HG03045 (cell line): ENCODE results near the gene CCDC91.
"Not testable (repeated sequence)": the region's sequence is repeated elsewhere in the genome, so short reads cannot be mapped to it uniquely, and the experiment has no call there.

Experiments used
- ATAC-seq: cut with Tn5 transposase; IDR thresholded peaks from one replicate; pipeline ENCODE4 v1.9.1; 2021; ENCODE audit warnings: mild to moderate bottlenecking, moderate library complexity; ENCODE audit not compliant: unreplicated experiment

The CCDC91 gene

DNA sequence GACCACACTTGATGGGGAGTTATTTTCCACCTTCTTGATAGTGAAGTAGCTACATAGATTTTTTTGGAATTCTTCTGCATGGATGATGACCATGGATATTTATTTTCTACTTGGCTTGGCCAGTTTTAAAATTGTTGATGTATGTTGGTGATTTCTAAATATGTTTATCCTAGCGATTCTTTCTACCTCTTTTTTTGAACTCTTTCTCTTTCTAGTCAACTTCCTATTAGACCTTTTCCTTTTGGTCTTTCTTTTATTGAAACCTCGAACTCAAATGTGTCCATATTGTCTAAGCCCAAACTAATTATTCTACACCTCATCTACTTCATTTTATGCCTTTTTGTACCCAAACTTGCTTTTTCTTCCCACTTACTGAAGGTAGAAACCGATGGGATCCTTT is 37.0 kb downstream of the CCDC91 start:
- ATAC-seq = no peak

DNA sequence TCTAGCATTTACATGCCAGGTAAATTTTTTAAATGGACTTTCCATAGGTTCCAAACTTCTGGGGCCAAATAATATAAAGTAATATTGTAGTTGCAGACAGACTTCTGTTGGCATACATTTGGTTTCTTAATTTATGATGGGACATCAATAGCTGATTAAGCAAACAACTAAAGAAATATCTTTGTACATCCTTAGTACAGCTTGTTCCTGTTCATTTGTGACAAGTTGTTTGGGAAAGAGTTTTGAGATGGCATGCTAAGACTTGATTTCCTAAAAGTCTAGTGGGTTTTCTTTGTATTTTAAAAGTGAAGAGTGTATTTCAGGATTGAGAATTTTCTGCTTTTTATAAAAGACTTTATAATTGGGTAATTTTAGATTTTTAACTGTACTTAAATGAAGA is 41.0 kb downstream of the CCDC91 start:
- no peak for ATAC-seq

GRCh38 chr12:28232211-28232928 is 42.1 kb downstream of the CCDC91 start:
- ATAC-seq = no peak

DNA sequence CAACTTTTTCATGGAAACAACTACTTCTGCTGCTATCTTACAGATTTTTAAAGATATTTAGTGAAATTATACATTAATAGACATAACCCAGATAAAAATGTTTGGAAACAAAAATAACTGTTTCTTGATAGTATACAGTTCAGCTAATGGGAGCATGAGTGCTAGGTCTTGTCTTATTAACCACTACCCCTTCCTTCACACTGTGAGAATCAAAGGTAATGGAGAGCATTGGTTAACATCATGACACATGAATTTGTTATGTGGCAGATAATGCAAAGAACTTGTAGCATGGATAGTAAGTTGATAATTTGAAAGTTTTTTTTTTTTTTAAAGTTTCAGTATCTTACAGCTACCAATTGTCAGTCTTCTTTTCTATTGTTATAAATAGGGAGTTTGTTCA is 44.2 kb downstream of the CCDC91 start:
- no peak for ATAC-seq

DNA sequence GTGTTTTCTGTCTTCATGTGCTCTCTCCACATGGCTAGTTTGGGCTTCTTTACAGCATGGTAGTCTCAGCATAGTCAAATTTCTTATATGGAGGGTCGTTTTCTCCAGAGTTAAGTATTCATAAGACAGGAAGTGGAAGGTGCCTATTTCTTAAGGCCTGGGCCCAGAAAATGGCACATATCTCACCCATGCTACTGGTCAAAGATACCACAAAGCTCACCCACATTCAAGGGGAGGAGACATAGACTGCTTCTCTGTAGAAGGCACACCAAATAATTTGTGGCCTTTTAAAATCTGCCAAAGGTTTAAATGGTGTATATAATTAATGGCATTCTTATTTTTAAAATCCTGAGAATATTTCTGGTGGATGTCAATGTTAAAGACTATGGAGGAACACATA is 44.8 kb downstream of the CCDC91 start:
- ATAC-seq = no peak

DNA sequence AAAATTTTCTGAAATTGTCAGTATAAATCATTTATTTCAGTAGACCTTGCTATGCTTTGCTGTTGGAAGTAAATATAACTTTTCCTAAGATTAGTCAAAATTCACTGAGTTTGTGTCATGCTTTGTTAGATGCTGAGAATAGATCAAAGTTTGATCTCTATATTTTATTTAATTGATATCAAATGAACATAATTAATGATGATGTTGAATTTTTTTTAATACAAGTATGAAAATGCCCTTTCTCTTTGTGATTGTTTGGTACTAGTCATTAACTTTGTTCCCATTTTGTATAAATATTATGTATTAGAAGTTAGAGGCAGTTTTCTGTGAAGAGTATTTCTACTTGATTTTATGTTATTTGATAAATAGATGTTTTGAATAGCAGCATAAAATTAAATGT is 45.7 kb downstream of the CCDC91 start:
- no peak for ATAC-seq

DNA sequence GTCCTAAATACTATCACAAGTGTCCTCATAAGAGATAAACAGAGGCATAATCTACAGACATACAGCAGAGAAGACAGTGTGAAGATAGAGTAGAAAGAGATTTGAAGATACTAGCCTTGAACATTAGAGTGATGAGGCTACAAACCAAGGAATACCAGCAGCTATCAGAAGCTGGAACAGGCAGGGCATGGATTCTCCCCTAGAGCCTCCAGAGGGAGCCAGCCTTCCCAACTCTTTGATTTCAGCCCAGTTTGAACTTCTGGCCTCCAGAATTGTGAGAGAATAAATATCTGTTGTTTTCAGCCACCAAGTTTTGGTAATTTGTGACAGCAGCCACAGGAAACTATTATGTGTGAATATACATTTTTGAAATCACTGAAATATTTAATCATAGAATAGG is 47.2 kb downstream of the CCDC91 start:
- ATAC-seq = no peak

DNA sequence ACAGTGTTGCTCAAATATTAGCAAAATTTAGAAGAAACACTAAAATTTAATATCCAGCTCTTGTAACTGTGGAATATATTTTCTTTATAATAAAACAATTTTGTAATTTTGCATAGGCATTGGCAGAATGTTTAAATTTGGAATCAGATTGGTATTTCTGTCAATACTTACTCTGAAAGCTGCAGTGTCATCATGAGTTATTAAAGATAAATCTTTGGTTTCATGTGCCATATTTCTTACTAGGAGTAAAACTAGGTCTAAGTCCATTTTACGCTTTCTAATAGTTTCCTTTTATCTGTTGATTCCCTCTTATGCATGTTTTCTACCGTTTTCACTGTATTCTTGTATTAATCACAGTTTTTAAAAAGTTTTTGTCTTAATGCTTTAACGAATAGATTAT is 49.7 kb downstream of the CCDC91 start:
- no peak for ATAC-seq

DNA sequence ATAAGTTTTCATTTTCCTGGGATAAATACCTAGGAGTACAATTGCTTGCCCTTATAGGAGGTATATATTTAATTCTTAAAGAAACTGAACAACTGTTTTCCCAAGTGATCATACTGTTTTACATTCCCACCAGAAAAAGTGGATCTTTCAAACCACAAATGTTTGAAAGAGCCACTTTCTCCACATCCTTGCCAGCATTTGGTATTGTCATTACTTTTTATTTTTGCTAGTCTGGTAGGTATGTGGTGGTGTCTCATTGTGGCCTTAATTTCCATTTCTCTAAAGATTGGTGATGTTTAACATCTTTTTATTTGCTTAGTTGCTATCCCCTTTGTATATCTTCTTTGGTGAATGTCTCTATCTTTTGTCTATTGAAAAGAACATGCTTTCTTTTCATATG is 50.6 kb downstream of the CCDC91 start:
- no peak for ATAC-seq

DNA sequence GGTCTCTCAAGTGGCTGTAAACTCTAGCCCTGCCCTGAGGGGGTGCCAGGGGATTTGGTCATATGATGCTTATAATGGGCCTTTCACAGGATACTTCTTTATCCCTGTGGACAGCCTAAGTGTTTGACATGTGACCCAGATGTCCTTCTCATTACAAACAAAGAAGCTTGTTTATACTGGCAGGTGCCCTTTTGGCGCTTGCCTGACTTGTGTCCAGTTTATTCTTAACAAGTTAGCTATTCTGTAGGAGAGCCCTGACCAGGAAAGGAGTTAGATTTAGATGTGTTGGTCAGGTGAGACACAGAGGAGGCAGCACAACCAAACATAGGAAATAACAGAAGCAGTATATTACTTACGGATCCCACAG is 51.9 kb downstream of the CCDC91 start:
- no peak for ATAC-seq

GRCh38 chr12:28242496-28243309 is 52.4 kb downstream of the CCDC91 start:
- ATAC-seq = no peak

DNA sequence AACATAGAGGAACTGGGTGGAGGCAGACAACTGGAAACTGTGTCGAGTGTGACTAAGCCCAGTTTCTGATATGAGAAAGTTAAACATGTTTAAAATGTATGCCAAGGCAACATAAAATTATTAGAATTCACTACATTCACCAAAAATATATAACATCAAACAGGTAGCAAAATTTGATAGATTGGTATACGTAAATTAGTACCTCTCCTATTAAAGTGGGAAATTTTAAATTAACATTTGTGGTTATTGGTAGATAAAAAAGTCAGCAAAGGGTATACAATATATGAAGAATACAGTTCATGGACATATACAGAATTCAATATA is 53.0 kb downstream of the CCDC91 start:
- no peak for ATAC-seq

GRCh38 chr12:28247806-28248205 is 57.5 kb downstream of the CCDC91 start:
- no peak for ATAC-seq

- peak; percentile 37 for ATAC-seq
Observed at GRCh38 chr12:28248555-28249145, 58.4 kb downstream of the CCDC91 start.

GRCh38 chr12:28253161-28253641 is 62.9 kb downstream of the CCDC91 start:
- peak; percentile 95 for ATAC-seq

DNA sequence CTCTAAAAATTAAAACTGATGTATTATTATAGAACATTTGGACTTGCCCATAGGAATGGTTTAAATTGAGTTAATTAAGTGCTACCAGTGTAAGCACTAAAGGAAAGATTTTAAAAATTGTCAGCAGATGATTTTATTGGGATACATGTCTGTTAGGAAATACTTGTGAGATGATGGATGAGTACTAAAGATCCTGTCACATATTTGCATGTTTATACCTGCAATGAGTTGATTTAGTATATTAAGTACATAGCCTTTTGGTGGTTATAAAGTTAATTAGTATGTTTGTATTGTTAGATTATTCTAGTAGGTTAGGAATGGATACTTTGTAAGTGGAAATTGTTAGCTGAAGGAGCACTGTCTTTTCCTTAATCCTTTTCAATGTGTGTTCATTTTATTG is 67.2 kb downstream of the CCDC91 start:
- no peak for ATAC-seq

DNA sequence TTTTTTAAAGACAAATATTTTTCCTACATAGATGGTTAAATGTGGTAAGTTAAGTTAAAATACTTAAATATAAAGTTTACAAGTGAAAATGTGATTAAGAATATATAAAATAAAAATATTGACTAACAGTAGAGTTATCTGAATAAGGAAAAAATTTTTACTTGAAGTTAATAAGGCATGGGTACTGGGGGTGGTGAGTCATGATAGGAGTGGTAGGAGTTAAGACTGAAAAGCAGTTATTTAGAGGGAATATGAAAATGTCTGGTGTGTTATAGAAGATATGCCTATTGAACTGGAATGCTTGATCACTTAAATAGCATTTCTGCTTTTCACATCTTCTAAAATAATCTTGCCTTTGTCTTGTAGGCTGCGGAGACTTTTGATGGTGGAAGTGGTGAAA is 68.7 kb downstream of the CCDC91 start:
- no peak for ATAC-seq

DNA sequence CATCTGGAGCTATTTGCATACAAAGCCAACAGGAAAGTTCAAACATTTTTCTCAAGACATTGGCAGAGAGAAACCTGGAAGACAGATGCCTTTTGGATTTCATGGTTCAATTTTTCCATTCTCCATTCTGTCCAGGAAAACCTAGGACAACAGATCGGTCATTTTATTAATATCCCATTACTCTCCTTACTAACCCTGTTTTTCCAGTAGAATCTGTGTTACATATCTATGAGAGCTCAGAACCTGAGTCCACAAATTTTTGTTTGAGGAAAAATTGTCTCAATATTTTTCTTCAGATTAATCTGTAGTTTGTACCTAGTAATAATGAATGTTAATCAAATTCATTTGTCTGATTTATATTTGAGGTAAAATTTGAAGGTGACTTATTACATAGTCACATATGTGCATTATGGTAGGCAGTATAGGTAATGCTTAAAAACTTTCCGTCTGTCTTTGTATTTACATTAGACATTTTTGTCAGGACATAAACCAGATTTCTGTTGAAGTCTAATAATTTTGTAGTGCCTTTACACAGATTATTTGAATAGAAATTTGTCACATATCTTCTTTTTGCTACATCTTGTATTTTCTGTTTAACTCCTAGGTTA is 75.3 kb downstream of the CCDC91 start:
- ATAC-seq = no peak

DNA sequence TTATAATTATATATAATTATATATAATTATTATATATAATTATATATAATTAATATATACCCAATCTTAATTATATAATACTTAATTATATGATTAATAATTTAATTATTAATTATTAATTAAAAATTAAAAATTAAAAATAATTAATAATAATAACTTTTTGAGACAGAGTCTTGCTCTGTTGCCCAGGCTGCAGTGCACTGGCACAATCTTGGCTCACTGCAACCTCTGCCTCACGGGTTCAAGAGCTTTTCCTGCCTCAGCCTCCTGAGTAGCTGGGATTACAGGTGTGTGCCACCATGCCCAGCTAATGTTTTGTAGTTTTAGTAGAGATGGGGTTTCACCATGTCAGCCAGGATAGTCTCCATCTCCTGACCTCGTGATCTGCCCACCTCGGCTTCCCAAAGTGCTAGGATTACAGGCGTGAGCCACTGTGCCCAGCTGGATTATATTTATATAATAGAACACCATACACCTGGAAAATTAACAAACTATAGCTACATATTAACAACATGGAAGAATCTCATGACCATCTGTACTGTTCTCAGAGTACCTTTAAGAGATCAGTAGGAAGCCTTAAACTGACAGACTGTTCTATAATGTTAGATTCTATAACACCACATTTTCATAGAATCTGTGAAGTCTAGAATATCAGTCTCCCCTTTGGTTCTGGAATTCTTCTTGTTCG is 77.8 kb downstream of the CCDC91 start:
- ATAC-seq = not testable (repeated sequence)

GRCh38 chr12:28268608-28269229 is 78.5 kb downstream of the CCDC91 start:
- no peak for ATAC-seq

GRCh38 chr12:28269851-28270250 is 79.6 kb downstream of the CCDC91 start:
- no peak for ATAC-seq
